ENCODE data around the gene ATAD3C.
A peak's percentile ranks its signal among the peaks of the same experiment; 100 is the strongest.
"Not testable (repeated sequence)": the region's sequence is repeated elsewhere in the genome, so short reads cannot be mapped to it uniquely, and the experiment has no call there.

ATAD3C gene

DNA sequence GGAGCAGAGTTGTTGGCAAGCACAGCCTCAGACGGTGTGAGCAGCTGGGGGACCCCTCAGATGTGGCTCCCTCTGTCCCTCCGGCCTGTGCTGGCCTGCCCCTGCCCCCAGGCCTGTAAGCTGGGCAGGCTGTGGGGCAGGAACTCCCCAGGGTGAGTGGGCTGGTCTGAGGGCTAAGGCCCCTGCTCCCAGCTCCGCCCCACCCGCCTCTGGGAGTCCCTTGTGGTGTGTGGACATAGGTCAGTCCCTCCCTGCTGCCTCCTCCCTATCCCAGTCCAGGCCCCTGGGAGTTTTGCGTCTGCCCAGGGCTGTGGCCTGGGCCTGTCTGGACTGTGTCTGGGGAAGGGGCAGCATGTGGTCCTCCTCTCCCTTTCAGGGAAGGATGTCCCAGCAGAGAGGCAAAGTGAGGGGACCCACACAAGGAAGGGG, 17.6 kb upstream of the ATAD3C start:
- no peak for DNase-seq (ENCODE audit: low read depth)

DNA sequence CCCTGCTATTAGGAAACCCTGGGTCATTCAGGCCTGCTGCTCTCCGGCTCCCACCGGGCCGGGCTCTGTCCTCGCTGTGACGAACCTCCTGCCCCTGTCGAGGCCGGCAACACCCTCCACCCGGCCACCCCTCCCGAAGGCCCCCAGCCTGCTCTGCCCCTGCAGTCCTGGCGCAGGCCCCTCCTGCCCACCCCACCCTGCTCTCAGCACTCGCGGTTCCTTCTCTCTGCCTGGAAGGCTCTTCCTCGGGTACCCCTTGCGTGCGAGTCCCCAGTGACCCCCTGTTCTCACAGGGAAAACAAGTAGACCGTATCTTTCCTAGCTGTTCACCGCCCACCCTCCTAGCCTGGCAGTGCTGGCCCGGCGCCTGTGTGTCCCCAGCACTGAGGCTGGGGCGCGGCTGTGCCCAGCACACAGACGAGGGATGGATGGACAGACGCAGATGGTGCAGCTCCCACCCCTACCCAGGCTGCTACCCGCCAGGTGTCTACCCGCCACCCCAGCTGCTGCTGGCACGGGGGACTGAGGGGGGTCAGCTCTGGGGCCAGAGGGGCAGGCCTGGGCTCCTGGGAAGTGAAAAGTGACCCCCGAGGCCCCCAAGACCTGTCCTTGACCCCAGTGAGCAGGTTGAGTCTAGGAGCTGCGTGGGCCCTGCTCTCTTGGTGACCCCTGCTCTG, 17.1 kb upstream of the ATAD3C start:
- no peak for DNase-seq (ENCODE audit: low read depth)

DNA sequence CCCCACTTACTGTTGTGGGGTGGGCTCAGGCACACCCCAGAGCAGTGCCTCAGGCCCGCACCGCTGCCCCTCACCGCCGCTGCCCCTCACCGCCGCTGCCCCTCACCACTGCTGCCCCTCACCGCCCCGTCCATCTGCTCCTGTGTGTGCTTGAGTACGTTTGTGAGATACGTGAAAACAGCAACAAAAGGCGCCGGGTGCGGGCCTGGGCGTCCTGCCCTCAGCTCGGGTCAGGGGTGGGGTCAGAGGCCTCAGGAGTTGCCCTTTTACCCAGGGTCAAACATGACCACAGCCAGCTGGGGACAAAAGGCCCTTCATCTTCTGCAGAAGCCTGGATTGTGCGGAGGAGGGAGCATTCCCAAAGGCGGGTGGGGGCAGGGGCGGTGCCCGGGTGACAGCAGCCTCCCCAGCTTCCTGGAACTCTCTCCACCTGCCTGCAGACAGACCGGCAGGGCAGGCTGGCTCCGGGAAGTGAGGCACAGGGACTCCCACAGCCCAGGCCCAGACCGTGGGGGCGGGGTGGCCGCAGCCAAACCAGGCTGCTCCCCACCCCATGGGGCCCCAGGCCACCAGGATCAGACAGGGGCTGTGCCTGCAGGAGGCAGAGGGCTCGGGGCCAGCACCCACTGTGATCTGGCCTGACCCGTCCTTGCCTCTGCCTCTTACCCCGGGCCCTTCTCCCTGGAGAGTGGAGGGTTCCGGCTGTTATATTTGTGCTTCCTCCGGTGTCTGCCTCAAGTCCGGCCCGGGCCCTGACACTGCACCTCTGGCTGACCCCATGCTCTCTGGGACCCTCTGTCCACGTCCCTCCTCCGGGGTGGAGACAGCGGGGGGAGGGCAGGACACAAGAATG, 16.3 kb upstream of the ATAD3C start:
- DNase-seq (ENCODE audit: low read depth) = no peak

DNA sequence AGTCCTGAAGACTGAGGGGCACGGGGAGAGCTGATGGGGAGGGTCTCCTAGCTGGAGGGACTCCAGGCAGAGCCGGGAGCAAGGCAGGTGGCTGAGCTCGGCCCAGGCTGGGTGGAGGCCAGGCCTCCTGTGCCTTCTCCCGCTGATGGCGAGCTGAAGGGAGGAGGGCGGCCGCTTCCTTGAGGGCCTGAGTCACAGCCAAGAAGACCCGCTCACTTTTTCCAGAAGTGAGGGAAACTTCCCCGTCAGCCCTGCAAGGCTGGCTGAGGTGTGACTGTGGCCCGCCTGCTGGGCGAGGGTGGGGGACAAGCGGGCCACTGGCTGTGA, 15.7 kb upstream of the ATAD3C start:
- DNase-seq (ENCODE audit: low read depth) = peak; percentile 25

DNA sequence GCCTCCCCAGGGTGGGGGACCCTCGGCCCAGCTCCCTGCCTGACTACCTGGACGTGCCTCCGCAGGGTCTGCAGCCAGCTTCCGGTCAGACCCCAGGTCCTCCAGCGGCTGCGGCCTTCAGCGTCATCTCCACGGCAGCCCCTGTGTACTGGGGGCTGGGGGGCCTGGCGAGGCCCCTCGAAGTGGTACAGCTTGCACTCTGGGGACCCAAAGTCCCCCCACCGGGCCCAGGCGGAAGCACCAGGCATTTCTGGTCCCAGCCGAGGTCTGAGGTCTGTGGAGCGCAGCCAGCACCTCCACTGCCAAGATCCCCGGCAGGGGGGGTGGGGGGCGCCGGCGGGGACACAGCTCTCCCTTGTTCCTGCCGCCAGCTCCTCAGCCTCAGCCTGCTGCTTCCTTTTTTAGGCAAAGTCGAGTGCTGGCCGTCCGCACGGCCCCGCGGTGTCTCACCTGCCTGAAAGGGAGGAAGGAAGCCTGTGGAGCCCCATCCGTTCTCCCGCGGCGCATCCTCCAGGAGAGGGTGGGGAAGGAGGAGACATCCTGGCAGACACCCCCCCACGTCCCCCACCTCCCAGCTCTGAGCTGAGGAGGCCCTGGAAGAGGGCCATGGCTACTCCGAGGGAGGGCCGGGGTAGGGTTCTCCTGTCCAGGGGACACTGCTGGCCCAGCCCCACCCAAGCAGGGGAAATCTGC, 15.2 kb upstream of the ATAD3C start:
- DNase-seq (ENCODE audit: low read depth) = no peak

DNA sequence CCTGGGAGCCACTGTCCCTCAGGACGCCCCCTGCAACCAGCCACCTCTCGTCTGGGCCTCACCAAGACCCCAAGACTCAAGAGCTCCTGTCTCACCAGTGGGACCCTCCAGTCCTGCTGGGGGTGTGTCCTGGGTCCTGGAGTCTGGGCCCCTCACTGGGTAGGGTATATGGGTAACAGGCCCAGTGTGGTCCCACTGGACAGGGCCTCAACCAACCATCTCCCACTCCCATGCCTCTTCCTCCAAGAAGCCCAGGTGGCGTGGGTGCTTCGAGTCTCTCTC, 14.7 kb upstream of the ATAD3C start:
- DNase-seq (ENCODE audit: low read depth) = no peak

DNA sequence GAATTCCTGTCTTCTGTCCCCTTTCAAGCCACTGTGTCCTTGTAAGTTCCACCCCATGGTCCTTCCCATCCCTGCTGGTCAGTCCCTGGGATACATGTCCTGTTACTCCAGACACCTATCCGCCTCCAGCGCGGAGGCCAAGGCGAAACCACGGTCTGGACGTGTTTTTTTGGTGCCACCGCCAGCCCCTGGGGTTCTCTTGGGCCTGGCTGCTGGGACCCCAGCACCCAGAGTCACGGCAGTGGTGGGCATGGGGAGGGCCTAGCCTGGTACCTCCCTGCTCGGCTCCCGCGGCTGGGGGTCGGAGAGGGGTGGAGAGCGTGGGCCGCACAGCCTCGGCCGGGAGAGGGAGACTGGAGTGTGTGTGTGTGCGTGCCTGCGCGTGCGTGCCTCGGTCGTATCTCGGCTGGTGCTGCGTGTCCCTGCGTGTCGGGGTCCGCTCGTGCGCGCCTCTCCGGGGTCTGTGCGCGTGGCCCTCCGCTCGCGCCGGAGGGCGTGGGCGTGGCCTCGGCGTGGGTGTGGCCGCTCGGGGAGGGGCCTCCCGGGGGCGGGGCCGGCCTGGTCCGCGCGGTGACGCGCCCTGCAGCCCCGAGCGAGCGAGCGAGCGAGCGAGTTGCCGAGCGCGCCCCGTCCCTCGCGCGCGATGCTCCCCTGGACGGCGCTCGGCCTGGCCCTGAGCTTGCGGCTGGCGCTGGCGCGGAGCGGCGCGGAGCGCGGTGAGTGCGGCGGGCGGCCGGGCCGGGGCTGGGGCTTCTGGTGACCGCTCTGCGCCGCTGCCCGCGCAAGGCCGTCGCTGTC, 14.2 kb upstream of the ATAD3C start, which contains the start of gene VWA1:
Gene VWA1, plus strand, starts transcription at position 585 of the 798 bp plus-strand sequence. Its CDS starts 59 bp downstream, at position 644.
- DNase-seq (ENCODE audit: low read depth) = no peak

DNA sequence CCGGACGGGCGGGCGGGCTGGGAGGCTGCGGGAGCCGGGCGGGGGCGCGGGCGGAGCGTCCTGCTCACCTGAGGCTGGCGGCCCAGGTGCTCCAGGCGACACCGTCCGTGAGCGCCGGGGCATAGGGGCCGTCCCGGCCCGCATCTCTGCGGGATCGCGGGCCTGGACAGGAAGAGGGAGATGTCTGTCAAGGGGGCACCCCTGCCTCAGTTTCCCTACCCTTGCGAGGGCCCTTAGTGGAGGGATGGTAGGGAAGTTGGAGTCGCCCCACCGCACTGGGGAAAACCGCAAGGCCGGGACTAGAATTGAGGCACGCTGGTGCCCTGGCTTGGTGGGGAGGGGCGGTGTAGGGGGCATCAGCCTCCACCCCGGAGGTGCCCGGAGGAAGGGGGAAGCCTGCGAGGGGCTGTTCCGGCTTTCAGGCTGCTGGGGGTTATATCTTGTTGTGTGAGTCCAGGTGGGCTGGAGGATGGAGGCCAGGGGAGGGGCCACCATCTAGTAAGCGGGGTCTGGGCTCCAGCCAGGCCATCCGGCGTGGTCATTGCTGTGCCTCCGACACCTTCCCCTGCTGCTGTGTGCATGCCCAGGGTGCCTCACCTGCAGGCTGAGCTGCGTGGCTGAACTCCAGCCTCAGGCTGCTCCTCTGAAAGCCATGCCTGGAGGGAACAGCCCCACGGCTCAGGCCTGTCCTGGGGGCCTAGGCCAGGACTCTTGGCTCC, 13.4 kb upstream of the ATAD3C start:
- DNase-seq (ENCODE audit: low read depth) = no peak

DNA sequence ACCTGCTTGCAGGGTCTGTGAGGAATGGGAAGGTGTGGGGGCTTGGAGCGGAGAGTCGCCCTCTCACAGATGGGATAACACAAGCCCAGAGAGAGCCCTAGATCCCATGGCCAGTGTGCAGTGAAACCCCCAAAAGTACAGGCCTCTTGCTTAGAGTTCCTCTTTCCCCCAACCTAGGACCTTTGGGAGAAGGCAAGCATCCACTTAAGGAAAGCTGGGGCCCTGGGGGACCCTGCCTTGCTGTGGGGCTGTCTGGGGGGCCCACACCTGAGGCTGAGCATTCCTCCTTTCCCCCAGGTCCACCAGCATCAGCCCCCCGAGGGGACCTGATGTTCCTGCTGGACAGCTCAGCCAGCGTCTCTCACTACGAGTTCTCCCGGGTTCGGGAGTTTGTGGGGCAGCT, 12.9 kb upstream of the ATAD3C start:
- no peak for DNase-seq (ENCODE audit: low read depth)

DNA sequence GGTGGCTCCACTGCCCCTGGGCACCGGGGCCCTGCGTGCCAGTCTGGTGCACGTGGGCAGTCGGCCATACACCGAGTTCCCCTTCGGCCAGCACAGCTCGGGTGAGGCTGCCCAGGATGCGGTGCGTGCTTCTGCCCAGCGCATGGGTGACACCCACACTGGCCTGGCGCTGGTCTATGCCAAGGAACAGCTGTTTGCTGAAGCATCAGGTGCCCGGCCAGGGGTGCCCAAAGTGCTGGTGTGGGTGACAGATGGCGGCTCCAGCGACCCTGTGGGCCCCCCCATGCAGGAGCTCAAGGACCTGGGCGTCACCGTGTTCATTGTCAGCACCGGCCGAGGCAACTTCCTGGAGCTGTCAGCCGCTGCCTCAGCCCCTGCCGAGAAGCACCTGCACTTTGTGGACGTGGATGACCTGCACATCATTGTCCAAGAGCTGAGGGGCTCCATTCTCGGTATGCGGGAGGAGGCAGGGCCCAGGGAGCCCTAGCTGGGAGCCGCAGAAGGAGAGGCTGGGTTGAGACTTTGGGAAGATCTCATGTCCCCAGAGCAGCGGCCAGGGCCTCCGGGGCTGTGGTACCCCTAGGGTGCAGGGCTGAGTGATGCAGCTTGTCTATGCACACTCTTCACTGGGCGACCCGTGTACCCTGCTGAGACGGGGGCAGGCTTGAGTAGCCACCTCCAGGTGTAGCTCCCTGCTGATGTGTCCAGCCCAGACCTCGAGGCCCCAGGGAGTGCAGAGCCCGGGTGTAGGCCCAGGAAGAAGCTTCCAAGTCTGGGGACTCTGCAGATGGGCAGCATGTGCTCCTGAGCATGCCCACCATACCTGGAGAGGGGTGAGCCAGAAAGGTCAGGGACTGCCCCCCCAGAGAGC, 12.2 kb upstream of the ATAD3C start:
- DNase-seq (ENCODE audit: low read depth) = no peak

DNA sequence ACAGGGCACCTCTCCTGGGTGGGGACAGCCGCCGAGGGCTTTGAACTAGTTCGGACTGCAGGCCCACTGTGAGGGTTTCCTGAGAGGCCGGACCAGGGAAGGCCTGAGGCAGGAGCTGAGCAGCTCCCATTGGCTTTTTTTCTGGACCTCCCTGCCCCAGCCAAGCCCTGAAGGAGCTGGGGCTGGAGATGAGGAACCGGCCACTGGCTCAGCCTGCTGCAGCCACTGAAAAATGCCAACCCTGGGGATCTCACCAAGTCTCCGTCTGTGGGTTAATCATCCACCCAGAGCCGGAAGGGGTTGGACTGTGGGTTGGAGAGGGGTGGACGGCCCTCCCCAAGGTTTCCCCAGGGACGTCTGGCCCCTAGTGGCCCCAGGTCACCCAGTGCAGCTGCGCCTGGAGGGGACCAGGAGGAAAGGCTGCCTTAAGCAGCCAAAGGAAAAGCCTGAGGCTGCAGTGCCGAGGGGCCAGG, 11.5 kb upstream of the ATAD3C start:
- no peak for DNase-seq (ENCODE audit: low read depth)

DNA sequence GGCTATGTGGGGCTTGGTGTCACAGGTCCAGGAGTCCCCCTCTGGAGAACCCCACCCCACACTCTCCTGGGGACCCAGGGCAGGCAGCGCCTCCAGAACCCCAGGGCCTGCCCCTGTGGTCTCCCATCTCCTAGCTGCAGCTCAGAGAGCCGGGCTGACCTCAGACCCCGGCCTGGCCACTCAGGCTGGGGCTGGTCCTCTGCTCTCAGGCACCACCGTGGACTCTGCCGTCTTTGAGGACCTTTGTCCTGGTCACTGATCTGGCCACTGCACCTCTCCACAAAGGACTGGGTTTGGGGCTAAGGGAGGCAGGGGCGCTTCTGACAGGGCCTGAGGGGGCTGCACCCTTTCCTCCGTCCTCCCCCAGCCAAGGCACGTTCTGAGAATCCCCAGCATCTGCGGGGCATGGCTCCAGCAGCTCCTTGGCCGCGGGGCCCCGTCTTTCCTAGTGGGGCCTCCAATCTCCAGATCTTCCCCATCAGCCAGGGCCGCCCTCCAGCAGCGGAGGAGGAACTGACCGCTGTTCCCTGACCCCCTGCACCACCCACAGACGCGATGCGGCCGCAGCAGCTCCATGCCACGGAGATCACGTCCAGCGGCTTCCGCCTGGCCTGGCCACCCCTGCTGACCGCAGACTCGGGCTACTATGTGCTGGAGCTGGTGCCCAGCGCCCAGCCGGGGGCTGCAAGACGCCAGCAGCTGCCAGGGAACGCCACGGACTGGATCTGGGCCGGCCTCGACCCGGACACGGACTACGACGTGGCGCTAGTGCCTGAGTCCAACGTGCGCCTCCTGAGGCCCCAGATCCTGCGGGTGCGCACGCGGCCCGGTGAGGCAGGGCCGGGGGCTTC, 10.7 kb upstream of the ATAD3C start:
- no peak for DNase-seq (ENCODE audit: low read depth)

DNA sequence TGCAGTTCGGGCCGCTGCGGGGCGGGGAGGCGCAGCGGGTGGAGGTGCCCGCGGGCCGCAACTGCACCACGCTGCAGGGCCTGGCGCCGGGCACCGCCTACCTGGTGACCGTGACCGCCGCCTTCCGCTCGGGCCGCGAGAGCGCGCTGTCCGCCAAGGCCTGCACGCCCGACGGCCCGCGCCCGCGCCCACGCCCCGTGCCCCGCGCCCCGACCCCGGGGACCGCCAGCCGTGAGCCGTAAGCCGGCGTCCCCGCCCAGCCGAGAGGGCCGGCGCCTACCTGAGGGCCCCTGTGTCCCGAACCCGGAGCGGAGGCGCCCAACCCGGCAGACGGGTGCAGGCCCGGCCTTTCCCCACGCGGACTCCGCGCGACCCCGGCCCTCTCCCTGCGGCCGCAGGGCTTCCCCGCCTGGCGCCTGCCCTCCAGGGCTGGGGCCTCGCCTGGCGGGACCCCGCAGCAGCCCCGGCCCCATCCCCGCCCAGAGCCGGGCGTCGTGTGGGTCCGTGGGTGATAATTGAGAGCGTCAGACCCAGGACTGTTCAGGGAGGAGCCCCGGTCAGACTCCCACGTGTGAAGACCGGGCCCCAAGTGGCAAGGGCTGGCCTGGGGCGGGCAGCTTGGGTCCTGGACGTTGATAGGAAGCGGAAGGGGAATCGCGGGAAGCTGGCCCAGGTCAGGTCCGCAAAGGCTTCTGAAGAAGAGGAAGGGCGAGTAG, 9.8 kb upstream of the ATAD3C start:
- no peak for DNase-seq (ENCODE audit: low read depth)

DNA sequence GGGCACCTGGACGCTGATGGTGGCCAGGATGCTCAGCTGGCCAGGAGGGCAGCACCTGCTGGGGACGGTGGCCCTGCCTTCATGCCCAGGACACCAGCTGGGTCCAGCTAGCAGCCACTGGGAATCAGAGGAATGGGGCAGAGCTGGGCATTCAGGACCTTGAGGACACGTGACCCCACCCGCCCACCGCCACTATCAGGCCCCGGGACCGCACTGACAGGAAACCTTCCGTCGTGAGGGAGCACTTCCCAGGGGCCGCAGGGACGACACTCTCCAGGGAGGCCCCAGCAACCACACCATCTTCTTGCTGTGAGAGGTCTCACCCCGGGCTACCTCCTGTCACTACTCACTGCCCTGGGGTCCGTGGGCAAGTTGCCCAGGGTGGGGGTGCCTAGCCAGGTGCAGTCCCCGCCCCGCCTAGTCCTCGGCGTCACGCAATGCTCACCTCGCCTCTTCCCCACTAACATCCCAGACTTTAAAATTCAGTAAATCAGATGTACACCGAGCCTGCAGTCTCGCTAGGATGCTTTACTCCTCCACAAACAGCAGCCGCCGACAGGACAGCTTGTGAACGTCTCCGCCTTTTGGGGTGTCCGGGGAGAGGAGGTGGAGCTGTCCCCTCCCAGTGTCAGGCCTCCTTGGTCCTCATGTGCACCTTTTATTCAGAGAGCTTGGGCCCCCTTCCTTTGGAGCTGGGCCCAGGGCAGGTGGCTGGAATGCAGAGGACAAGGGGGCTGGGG, 9.1 kb upstream of the ATAD3C start:
- DNase-seq (ENCODE audit: low read depth) = no peak

DNA sequence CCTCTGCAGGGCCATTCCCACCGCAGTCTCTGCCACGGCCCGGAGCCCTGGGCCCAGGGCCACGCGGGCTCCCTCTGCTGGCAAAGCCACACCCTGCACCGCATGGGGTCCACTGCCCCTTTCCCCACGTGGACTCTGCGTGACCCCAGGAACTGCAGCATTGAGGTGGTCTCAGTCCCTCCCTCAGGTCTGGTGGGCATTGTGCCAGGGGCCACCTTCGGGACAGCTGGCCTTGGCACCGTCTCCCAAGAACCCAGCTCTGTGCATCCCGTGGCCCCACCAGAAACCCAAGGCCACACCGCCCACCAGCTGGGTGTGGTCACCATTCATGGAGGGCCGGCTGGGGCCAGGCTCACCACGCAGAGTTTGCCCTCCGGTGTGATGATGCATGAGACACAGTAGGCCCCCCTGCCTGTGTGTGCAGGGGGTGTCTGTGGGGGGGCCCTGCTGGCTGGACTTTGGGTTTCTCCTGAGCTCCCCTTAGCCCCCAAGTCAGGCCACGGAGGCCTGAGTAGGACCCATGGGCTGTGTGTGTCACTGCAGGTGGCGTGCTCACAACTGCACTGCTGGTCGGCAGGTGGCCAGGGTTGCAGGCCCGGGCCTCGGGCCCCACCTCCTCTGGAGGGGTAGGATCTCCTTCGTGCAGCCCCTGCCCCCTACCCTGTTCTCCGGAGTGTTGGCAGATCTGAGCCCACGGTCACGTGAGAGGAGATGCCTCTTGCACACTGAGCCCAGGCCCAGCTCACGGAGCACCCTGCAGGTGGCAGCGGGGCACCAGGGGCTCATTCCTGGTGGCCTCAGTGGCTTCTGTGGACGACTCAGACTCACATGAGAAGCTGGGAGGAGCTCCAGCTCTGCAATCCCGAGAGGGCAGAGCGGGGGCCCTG, 8.2 kb upstream of the ATAD3C start:
- no peak for DNase-seq (ENCODE audit: low read depth)

DNA sequence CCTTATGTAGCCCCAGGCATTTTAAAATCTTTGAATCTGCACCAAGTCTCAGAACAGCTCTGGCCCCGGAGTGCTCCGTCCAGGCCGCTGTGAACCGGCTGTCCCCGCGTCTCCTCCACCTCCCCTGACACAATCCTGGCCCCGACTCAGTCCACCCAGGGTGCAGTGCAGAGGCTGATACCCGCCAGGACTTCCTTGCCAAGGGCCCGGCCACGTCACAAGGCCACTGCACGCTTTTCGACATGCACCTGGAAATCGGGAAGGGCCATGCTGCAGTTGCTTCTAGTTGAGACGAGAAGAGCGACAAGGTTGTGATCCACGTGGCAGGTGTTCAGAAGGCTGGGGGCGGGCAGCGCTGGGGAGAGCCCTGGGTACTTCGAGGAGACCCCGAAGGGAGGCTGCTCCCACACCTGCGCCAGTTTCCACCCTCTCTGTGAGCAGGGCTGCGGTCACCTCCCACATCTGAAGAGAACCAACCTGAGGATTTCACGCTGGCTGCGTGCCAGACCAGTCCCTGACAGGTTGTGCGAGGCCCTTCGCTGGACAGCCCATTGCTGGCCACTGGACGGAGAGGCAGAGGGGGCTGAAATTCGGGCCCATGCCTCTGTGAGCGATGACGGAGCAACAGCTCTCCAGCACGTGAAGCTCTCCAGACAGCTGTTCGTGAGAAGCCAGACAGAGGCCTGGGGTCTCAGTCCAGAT, 7.3 kb upstream of the ATAD3C start:
- no peak for DNase-seq (ENCODE audit: low read depth)

DNA sequence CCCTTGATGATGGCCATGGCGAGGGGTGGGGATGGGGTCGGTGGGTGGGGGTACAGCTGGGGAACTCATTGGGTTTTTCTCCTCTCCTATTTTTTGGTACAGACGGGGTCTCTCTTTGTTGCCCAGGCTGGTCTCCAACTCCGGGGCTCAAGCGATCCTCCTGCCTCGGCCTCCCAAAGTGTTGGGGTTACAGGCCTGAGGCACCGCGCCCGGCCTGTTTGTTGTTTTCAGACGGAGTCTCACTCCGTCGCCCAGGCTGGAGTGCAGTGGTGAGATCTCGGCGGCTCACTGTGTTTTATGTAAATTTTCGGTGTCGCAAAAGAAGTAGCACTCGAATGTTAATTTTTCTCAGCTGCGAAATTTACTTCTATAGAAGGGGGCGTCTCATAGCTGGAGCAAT, 2.9 kb upstream of the ATAD3C start:
- DNase-seq (ENCODE audit: low read depth) = not testable (repeated sequence)

Data from stromal cell of bone marrow (primary cell).